ENCODE data around the gene RUNX1.

DNA sequence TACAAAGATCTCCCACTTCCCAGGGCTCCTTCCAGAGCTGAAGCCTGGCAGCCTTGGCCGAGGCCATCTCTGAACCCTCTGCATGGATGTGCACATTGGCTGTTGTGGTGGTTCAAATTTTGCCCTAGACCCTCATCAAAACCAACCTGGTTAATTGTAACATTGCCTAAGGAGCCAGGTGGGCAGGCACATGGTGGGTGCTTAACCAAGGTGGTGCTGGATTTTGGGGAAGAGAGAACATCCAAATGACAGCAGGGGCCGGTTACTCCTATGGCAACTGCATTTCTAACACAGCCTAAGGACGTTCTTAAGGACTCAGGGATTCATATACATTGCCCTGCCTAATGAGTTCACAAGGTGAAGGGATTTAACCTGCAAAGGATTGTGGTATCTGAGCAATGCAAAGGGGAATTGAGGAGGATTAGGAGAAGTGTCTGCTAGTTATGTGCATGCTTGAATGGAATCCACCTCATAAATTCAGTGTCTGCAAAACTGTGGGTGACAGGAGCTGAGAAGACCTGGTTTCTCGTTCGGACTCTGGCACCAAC, 10.3 kb downstream of the RUNX1 start:
- TF ChIP-seq CTCF (IDR thresholded peaks at IDR 0.05) (no peak), POLR2AphosphoS5 (IDR thresholded peaks at IDR 0.05) (no peak), POLR2A (IDR thresholded peaks at IDR 0.05) (no peak)
